ENCODE measurements around the gene VPS54.
"Not testable (repeated sequence)": the region's sequence is repeated elsewhere in the genome, so short reads cannot be mapped to it uniquely, and the experiment has no call there.

VPS54 gene

DNA sequence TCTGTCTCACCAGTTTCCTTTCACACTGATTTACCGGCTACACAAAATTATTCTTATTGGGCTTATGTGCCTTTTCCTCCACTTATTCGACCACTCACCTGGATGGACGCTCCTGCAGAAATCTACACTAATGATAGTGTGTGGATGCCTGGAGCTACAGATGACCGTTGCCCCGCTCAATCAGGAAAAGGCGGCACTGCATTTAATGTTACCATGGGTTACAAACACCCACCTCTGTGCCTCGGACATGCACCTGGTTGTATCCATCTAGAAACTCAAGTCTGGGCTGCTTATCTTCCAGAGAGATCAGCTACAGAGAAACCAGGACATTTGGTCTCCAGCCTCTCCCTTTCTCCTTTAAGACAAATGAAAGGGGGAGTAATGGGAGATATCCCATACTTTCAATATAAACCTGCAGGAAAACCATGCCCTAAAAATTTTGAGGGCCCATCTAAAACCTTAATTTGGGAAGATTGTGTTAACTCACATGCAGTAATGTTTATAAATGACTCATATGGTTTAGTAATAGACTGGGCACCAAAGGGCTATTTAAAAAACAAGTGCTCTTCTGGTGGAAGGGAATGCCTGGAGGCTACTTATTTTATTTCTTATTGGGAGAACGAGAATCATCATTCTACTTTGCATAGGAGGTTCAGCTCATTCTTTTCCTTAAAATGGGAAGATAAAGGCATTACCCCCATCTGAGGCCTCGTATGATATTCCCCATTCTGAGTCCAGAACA, 24.7 kb downstream of the VPS54 start:
- not testable (repeated sequence) for DNase-seq (ENCODE audit: low read depth, low spot score)

DNA sequence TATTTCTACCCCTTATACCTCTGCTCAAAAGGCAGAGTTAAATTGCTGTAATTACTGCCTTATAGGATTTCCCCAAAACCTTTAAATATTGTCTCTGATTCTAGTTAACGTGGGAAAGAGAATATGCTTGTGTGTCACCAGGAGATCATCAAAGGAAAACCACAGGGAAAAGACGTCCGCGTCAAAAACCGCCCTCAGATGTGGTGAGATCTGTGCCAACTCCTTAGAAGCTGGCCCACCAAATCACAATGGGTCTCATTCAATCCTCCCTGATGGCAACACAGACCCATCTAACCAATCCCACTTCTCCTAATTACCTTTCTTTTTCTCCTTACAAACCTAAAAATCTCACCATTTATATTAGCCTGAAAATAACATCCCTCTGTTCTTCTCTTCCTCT, 25.4 kb downstream of the VPS54 start:
- DNase-seq (ENCODE audit: low read depth, low spot score): no peak

DNA sequence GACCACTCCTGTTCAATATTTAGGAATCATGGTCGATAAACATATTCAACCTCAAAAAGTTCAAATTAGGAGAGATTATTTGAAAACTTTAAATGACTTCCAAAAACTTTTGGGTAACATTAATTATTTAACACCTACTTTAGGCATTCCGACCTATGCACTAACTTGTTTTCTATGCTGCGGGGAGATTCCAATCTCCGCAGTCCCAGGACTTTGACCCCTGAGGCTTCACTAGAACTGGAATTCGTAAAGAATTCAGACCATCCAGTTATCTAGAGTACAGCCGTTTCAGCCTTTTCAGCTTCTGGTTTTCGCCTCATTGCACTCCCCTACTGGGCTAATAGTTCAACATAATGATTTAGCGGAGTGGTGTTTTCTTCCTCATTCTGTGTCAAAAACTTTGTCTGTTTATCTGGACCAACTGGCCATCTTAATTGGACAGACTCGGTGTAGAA, 26.1 kb downstream of the VPS54 start:
- not testable (repeated sequence) for DNase-seq (ENCODE audit: low read depth, low spot score)

DNA sequence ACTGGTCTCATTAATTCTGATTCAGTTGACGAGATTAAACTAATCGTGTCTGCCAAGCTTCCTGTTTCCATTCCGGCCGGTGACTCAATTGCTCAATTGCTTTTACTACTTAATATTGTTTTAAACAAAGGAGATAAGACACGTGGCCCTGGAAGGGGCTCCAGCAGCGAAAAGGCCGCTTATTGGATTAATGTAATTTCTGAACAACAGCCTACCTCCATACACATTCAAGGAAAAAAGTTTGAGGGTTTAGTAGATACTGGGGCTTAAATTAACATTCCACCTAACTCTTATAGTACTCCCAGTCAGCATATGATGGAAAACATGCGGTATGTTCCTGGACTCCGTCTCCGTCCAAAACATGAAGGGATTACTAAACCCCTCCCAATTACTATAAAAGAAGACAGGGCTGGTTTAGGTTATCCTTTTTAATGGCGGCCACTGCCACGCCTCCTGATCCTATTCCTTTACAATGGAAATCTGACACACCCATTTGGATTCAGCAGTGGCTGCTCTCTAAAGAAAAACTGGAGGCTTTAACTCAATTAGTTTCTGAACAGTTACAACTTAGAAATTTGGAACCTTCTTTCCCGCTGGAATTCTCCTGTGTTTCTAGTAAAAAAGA, 27.1 kb downstream of the VPS54 start:
- DNase-seq (ENCODE audit: low read depth, low spot score): no peak

DNA sequence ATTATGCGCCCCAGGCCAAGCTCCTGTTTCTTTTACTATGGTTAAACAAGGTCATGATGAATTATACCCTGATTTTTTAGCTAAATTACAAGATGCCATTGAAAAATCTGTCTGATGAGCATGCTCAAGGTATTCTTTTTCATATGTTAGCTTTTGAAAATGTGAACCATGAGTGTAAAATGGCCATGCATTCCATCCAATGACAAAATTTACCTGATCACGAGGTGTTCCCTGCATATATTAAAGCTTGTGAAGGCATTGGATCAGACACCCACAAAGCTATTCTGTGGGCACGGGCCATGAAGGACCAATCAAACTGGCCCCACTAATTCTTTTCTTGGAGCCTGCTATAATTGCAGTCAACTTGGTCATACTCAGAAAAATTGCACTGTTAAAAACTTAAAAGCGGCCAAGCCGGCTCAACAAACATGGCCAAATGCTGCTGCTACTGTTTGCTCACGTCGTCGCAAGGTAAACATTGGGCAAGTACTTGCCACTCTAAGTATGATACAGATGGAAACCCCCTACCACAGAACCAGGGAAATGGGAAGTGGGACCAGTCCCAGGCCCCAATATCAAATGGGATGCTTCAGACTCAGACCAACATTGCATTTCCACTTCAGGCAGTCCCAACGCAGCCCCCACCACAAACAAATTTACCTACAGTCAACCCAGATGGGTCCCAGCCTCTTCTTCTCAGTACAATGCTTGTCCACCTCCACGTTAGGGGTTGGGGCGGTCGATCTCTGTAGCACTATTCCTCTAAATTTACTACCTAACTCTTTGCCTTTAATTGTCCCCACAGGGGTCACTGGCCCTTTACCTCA, 27.8 kb downstream of the VPS54 start:
- not testable (repeated sequence) for DNase-seq (ENCODE audit: low read depth, low spot score)

DNA sequence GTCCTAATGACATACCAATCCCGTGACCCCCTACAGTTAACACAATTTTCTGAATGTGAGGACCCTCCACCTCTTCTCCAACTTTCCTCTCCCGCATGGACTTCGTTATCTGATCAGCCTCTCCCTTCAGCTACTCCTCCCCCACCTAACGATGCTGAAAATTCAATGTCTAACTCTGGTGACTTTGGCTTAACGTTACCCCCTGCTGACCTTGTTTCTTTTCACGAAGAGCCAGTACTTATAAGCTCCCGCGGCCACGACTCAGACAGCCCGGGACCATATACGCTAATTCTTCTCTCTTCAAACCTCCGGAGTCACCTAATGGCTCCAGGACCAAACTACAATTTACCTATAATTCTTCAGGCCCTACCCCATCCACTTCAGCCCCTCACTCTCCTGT, 29.2 kb downstream of the VPS54 start:
- DNase-seq (ENCODE audit: low read depth, low spot score): no peak

DNA sequence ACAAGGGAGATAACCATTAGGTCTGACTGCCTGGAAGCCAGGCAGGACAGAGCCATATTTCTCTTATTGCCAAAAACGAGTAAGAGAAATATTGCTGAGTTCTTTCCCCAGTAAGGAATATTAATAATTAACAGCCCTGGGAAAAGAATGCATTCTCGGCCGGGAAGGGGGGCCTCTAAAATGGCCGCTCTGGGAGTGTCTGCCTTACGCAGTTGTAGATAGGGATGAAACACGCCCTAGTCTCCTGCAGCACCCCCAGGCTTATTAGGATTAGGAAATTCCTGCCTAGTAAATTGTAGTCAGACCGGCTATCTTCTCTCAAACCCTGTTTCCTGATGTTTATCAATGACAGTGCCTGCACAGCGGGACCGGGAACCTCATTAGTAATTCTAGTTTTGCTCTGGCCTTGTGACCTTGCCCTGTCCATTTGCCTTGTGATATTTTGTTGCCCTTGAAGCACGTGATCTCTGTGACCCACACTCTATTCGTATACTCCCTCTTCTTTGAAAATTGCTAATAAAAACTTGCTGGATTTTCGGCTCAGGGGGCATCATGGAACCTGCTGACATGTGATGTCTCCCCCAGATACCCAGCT, 30.3 kb downstream of the VPS54 start:
- not testable (repeated sequence) for DNase-seq (ENCODE audit: low read depth, low spot score)

DNA sequence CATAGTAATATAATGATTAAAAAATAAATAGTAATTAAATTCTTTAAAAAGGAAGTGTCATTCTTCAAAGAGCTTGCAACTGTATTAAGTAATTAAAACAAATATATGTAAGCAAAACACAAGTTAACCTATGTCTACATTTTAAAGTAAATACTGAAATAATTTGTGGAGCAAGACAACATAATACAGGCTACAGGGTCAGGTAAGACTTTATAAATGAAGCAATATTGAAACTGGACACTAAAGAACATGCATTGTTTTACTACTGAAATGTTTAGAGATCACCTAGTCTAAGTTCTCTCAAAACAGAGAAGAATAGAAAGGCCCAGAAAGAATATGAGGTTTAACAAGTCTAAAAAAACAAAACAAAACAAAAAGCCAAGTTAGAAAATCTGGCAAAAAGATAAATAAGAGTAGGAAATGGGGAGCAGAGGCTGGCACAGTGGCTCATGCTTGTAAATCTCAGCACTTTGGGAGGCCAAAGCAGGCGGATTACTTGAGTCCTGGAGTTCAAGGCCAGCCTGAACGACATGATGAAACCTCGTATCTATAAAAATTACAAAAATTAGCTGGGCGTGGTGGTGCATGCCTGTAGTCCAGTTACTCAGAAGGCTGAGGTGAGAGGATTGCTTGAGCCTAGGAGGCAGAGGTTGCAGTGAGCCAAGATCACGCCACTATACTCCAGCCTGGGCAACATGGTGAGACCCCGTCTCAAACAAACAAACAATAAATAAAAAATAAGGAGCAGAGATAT, 34.4 kb downstream of the VPS54 start:
- DNase-seq (ENCODE audit: low read depth, low spot score): no peak

DNA sequence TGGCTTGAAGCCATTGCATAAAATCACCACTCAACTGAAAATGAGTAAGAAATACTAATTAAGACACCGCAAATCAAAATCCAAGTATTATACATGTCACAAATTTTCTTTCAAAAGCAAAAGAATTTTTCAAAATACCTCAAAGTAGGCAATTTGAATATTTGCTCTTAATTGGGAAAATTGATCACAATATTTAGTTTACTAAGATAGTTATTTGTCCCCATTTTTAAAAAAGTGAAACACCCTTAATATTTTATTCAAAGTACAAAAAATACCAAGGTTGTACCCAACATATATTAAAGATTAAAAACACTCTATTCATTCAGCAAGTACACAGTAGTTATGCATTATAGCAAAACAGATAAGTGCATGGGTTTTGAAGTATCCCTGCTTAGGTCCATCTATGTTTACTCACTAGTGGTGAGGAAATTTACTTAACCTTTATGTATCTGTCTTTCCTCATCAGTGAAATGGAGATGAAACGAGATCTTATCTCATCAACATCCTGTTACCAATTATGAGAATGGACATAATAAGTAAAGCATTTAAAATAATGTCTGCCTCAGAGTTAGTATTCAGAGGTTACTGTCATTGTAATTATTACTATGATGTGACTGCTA, 35.1 kb downstream of the VPS54 start:
- no peak for DNase-seq (ENCODE audit: low read depth, low spot score)

DNA sequence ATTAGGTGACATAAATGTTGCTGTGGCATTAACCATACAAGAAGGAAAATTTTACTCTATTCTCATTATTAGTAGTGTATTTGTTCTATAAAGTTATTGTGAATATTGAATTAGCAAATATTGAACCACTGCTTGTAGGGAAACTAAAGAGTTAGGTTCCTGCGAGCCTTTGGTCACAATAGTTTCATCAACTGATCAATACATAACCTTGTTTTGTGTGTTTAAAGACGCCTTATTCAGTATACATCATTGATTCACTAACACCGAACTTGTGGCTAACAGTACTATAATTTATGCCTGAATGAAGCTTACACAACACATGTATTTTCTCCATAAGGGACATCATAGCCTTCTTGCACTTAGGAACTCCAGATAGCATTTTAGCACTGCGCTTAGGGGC, 36.9 kb downstream of the VPS54 start:
- no peak for DNase-seq (ENCODE audit: low read depth, low spot score)

DNA sequence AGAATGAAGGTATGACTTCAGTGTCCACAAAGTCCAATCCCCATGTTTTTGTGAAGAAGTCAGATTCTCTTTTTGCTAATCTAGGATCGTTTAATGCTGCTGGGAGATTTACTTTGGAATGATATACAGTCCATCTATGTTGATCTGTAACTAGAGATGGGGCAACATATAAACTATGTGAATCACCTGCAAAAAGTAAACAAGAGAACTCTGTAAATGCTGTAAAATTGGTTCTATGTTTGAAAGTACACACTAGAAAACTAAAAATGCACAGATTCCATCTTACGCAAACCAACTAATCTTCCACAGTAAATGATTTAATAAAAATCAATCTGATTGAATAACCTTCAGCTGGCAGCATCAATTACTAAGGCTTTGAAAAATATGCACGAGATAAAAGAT, 37.5 kb downstream of the VPS54 start:
- DNase-seq (ENCODE audit: low read depth, low spot score): no peak

DNA sequence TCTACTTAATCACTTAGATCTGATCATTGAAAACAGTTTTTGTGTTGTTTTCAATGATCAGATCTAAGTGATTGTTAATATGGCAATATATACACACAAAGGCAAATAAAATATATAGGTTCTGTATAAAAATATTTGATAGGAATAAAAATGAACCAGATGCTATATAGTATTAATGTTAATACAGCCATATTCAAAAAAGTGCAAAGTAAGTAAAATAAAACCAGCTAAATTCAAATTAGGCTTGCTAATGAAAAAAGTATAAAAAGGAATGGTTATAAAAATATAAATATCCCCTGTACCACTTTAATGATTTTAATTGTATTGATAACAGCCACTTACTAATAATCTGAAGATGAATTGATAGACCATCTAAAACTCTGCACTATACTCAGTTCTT, 38.4 kb downstream of the VPS54 start:
- no peak for DNase-seq (ENCODE audit: low read depth, low spot score)

DNA sequence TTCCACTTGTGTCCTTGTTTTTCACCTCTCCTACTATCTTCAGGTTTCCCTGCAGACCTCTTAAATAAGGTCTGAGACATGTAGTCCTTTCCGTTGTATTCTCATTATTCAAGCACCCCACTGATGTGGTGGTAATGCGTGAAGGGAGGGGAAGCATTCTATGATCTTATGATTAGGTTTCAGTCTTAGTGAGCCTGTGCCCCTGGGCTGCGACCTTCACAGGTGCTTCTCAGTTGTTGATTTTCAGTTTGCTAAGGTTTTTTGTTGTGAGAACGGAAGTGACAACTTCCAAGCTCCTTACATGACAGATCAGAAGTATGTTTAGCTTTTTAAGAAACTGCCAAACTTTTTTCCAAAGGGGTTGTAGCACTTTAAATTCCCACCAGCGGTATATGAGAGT, 41.3 kb downstream of the VPS54 start:
- no peak for DNase-seq (ENCODE audit: low read depth, low spot score)

DNA sequence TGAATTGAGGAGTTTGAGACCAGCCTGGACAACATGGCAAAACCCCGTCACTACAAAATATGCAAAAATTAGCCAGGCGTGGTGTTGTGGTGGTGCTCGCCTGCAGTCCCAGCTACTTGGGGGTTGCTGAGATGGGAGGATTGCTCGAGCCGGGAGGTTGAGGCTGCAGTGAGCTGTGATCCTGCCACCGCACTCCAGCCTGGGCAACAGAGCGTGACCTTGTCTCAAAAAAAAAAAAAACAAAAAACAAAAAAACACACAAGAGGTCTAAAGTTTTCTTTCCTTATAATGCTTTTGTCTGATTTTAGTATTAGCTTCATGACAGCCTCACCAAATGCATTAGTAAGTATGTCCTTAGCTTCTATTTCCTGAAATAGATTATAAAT, 43.1 kb downstream of the VPS54 start:
- no peak for DNase-seq (ENCODE audit: low read depth, low spot score)

DNA sequence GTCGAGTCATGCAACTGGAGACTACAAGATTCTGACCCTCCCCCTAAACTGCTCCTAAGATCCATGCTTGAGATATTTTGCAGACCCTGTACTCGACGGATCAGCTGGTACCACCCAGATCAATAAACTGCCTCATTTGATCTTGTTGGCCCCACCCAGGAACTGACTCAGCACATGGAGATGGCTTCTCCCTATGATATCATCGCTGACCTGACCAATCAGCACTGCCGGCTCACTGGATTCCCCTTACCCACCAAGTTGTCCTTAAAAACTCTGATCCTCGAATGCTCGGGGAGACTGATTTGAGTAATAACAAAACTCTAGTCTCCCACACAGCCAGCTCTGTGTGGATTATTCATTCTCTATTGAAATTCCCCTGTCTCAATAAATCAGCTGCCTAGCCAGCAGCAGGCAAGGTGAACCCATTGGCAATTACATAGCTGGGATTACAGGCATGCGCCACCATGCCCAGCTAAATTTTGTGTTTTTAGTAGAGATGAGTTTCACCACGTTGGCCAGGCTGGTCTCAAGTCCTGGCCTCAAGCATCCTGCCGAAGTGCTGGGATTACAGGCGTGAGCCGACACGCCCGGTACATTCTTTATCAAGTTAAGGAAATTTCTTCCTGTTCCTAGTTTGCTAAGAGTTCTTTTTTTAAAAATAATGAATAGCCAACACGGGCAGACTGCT, 43.6 kb downstream of the VPS54 start:
- DNase-seq (ENCODE audit: low read depth, low spot score): no peak

DNA sequence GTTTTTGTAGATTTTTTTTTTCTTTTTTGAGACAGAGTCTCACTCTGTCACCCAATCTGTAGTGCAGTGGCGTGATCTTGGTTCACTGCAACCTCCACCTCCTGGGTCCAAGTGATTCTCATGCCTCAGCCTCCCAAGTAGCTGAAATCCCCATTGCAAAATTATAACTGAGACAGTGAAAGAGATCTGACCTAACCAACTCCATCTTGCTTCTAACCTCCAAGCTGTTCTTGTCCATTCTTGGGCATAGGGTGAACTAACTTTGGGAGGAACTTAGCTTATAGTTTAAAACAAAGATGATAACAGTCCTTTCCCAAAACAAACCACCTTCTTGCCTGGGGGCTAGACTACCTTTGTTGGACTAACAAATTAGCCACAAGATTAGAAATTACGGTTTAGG, 44.2 kb downstream of the VPS54 start:
- DNase-seq (ENCODE audit: low read depth, low spot score): not testable (repeated sequence)

DNA sequence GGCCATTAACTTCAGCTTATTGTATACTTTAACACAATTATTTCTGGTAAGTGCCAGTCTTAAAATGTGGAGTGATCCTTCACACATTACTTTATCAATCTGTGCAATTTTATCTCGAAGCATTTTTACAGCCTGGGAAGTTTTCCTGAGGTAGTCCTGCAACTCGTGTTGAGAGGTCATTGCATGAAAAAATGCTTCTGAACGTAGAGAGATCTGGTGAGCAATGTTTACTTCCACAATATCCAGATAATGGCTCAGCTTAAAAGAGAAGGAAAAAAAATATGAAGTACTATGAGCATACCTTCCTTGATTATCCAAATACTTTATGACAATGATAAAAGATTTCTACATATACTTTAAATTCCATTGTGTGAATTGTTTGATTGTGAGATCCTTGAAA, 57.0 kb downstream of the VPS54 start:
- no peak for DNase-seq (ENCODE audit: low read depth, low spot score)

DNA sequence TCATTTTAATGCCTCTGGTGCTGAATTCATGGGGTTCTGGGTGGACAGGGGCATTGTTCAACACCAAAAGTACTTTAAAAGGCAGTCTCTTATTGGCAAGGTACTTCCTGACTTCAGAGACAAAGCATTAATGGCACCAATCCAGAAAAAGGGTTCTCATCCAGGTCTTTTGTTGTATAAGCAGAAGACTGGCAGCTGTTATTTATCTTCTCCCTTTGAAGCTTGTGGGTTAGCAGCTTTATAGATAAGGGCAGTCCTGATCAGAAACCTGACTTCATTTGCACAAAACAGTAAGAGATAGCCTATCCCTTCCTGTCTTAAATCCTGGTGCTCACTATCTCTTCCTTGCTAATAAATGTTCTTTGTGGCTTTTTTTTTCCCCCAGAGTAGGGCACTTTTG, 68.8 kb downstream of the VPS54 start:
- DNase-seq (ENCODE audit: low read depth, low spot score): no peak

DNA sequence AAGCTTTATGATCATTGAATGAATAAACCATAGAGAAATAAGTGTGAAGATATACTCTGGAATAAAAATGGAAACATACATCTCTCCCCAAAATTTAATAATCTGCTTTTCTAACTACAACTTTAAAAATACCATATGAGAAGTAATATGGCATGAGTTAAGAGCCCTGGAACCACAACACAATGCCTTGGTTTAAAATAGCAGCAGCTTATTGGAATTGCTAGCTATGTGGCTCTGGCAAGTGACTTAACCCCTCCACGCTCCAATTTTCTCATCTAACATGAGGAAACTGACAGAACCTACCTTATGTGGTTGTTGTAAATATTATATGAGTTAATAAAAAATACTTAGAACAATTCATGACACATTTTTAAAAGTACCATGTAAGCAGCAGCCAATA, 76.4 kb downstream of the VPS54 start:
- DNase-seq (ENCODE audit: low read depth, low spot score): no peak

DNA sequence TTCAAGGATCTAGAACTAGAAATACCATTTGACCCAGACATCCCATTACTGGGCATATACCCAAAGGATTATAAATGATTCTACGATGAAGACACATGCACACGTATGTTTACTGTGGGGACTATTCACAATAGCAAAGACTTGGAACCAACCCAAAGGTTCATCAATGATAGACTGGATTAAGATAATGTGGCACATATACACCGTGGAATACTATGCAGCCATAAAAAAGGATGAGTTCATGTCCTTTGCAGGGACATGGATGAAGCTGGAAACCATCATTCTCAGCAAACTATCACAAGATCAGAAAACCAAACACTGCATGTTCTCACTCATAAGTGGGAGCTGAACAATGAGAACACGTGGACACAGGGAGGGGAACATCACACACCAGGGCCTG, 87.1 kb downstream of the VPS54 start:
- DNase-seq (ENCODE audit: low read depth, low spot score): not testable (repeated sequence)

Measured in activated CD4-positive, CD25-positive, alpha-beta regulatory T cell treated with anti-CD3 and anti-CD28 coated beads, Interleukin-2, amount 50 U/mL, for 16 hours (primary cell).